BE2C (cell line): ENCODE measurements around the gene FRMD5.
A peak's percentile ranks its signal among the peaks of the same experiment; 100 is the strongest.

ENCODE experiments used
- DNase-seq: peaks from one replicate; pipeline ENCODE4 v3.0.0-alpha.2; 2020
- H3K27me3 ChIP-seq: fragments of 250-450 bp; sonication (Bioruptor Pico); 2 replicates; pipeline ENCODE4 v1.5.1; 2020; ENCODE audit warnings: mild to moderate bottlenecking
- H3K36me3 ChIP-seq: fragments of 250-450 bp; sonication (Bioruptor Pico); 2 replicates; pipeline ENCODE4 v1.5.1; 2020; ENCODE audit warnings: mild to moderate bottlenecking
- H3K4me1 ChIP-seq: fragments of 250-450 bp; sonication (Bioruptor Pico); 2 replicates; pipeline ENCODE4 v1.5.1; 2020
- H3K4me3 ChIP-seq: 2 replicates; pipeline ENCODE4 v1.5.1; 2011; ENCODE audit warnings: low read depth, low read length
- H3K9me3 ChIP-seq: fragments of 250-450 bp; sonication (Bioruptor Pico); 2 replicates; pipeline ENCODE4 v1.5.1; 2020
- TF ChIP-seq, protein P1 (sequence below): IDR thresholded peaks from 2 replicates; pipeline ENCODE4 v1.5.1; 2012; ENCODE audit warnings: mild to moderate bottlenecking, low read depth, low read length

The FRMD5 gene

DNA sequence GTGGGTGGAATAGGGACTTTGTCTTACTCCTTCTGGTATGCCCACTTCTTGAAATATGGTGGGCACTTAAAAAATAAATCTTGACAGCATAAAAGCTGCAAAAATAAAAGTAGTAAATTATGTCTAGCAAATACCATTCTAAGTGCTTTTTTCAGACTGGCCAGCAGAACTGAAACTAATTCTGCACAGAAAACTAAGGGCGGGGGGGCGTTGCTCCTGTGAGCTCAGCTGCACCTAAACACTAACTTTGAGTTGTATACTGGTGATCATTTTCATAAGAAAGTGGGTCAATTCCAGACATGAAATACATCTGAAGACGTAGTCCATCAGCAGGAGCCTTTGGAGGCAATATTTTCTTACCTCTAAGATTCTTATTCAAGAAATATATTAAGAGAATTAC, 253.5 kb downstream of the FRMD5 start:
- no peaks in the 10 kb centered on the region for H3K4me1 ChIP-seq
- TF ChIP-seq, protein P1, sequence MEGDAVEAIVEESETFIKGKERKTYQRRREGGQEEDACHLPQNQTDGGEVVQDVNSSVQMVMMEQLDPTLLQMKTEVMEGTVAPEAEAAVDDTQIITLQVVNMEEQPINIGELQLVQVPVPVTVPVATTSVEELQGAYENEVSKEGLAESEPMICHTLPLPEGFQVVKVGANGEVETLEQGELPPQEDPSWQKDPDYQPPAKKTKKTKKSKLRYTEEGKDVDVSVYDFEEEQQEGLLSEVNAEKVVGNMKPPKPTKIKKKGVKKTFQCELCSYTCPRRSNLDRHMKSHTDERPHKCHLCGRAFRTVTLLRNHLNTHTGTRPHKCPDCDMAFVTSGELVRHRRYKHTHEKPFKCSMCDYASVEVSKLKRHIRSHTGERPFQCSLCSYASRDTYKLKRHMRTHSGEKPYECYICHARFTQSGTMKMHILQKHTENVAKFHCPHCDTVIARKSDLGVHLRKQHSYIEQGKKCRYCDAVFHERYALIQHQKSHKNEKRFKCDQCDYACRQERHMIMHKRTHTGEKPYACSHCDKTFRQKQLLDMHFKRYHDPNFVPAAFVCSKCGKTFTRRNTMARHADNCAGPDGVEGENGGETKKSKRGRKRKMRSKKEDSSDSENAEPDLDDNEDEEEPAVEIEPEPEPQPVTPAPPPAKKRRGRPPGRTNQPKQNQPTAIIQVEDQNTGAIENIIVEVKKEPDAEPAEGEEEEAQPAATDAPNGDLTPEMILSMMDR: no peak
- no peaks in the 10 kb centered on the region for H3K9me3 ChIP-seq
- no peaks in the 10 kb centered on the region for H3K36me3 ChIP-seq
- H3K27me3 ChIP-seq: no peaks in the 10 kb centered on the region
- H3K4me3 ChIP-seq: no peak overlapping the region
- DNase-seq: no peak

DNA sequence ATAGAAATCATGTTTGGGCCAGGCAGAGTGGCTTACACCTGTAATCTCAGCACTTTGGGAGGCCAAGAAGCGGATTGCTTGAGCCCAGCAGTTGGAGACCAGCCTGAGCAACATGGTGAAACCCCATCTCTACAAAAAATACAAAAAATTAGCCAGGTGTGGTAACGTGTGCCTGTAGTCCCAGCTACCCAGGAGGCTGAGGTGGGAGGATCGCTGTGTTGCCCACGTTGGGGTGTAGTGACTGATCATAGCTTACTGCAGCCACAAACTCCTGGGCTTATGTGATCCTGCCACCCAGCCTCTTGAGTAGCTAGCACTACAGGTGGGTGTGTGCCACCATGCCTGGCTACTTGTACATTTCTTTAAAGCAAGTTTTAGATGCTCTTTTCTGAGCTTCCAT, 254.0 kb downstream of the FRMD5 start:
- DNase-seq: no peak
- no peaks in the 10 kb centered on the region for H3K4me1 ChIP-seq
- H3K36me3 ChIP-seq: no peaks in the 10 kb centered on the region
- no peak overlapping the region for H3K4me3 ChIP-seq
- no peaks in the 10 kb centered on the region for H3K9me3 ChIP-seq
- no peaks in the 10 kb centered on the region for H3K27me3 ChIP-seq
- TF ChIP-seq, protein P1: no peak

DNA sequence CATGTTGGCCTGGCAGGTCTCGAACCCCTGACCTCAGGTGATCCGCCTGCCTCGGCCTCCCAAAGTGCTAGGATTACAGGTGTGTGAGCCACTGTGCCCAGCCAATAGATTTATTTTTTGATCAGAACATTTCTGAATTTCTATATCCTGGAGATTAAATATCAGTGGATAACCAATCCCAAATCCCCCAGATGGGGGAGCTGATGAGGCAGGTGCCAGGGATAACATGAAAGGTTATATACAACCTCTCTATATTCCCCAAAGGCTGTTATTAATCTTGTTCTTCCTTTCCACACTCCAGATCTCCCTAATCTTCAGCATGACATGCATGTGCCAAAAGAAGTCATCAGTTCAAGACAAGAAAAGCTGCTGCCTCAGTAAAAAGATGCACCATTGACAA, 256.0 kb downstream of the FRMD5 start:
- no peaks in the 10 kb centered on the region for H3K27me3 ChIP-seq
- H3K9me3 ChIP-seq: no peaks in the 10 kb centered on the region
- TF ChIP-seq, protein P1: peak; percentile 66
- H3K36me3 ChIP-seq: no peaks in the 10 kb centered on the region
- no peak overlapping the region for H3K4me3 ChIP-seq
- peak; percentile 55 for DNase-seq
- H3K4me1 ChIP-seq: no peaks in the 10 kb centered on the region

DNA sequence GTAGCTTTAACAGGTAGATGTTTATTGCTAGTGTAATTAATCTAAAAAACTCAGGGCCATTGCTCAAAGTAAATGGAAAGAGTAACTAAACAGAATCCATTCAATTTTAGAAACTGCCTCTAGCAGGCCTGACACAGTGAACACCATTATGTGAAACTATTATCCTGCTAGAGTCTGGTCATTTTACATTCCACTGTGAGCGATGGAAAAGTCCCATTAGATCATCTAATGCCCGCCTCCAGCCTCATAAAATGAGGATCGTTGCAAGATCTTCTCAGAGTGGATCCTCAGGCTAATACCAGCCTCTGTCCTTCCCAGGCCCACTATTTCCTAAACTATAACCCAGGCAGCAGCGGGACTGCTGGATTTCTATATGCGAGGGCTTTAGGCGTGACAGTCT, 260.6 kb downstream of the FRMD5 start:
- Histone ChIP-seq H3K36me3 (no peaks in the 10 kb centered on the region), H3K27me3 (no peaks in the 10 kb centered on the region), H3K4me1 (no peaks in the 10 kb centered on the region), H3K4me3 (no peak overlapping the region), H3K9me3 (no peaks in the 10 kb centered on the region)
- TF ChIP-seq, protein P1: no peak
- no peak for DNase-seq

DNA sequence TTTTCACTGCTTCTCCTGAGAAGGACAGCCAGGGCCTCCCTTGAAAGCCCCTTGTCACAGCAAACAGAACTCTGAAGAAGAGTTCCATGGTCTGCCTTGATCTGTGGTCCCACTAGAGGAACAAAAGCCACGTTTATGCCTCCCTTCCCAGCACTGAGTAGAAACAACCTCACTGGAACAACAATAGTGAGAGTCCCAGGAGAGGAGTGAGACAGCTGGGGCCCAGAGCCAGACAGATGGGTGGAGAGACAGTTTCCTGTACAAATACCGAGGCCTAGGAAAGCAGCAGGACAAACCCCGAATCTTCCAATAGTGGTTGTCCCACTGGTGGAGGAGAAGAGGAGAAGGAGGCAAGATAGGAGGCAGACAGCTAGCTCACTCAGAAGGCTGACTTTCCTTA, 262.2 kb downstream of the FRMD5 start:
- Histone ChIP-seq H3K4me1 (no peaks in the 10 kb centered on the region), H3K36me3 (no peaks in the 10 kb centered on the region), H3K4me3 (no peak overlapping the region), H3K27me3 (no peaks in the 10 kb centered on the region), H3K9me3 (no peaks in the 10 kb centered on the region)
- no peak for DNase-seq
- TF ChIP-seq, protein P1: no peak

DNA sequence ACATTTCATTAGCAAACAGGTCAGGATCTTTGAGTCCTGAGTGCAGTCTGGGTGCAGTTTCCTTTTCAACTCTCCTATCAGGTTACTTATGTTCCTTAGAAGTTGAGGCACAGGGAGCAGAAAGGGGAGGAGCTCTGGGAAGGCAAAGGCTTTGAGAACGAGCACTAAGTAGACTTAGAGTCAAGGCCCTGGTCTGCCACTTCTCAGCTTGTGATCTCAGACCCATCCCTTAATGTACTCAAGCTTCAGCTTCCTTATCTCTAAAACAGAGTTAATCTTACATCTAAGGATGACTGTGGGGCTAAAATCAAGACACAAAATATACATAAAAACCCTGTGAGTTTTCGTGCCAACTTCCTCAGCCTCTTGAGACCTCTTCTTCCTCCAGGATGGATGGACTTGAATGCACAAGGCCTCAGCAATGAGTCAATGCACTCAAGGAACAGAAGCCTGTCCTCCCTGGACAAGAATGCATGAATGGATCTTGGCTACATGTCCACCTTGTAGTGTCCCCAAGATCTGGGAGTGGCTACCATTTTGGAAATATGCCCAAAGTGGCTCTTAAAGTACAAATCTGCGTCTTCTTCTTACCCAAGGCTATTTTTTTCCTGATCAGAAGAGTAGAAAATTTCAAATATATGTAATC, 263.2 kb downstream of the FRMD5 start:
- Histone ChIP-seq H3K4me3 (no peak overlapping the region), H3K4me1 (no peaks in the 10 kb centered on the region), H3K36me3 (no peaks in the 10 kb centered on the region), H3K27me3 (no peaks in the 10 kb centered on the region), H3K9me3 (no peaks in the 10 kb centered on the region)
- TF ChIP-seq, protein P1: no peak
- no peak for DNase-seq
